ENCODE measurements around the gene SLC25A43.
"Not testable (repeated sequence)": the region's sequence is repeated elsewhere in the genome, so short reads cannot be mapped to it uniquely, and the experiment has no call there.

SLC25A43 gene

GRCh38 chrX:119423631-119424030 lies 24.5 kb downstream of the SLC25A43 start:
- TF ChIP-seq CTCF (IDR thresholded peaks at IDR 0.05; ENCODE audit: extremely low read depth, missing control alignments), result no peak
- DNase-seq (ENCODE audit: low spot score), result no peak

- no peak for DNase-seq (ENCODE audit: low spot score)
- no peak for TF ChIP-seq CTCF (IDR thresholded peaks at IDR 0.05; ENCODE audit: extremely low read depth, missing control alignments)
Observed at GRCh38 chrX:119424999-119425398, 25.9 kb downstream of the SLC25A43 start.

GRCh38 chrX:119427024-119427794 lies 28.1 kb downstream of the SLC25A43 start:
- peak; percentile 38 for DNase-seq (ENCODE audit: low spot score)
- no peak for TF ChIP-seq CTCF (IDR thresholded peaks at IDR 0.05; ENCODE audit: extremely low read depth, missing control alignments)

- no peak for DNase-seq (ENCODE audit: low spot score)
- TF ChIP-seq CTCF (IDR thresholded peaks at IDR 0.05; ENCODE audit: extremely low read depth, missing control alignments), result no peak
Observed at GRCh38 chrX:119427795-119428185, 28.7 kb downstream of the SLC25A43 start.

- no peak for TF ChIP-seq CTCF (IDR thresholded peaks at IDR 0.05; ENCODE audit: extremely low read depth, missing control alignments)
- no peak for DNase-seq (ENCODE audit: low spot score)
Observed at GRCh38 chrX:119429471-119429870, 30.3 kb downstream of the SLC25A43 start.

- not testable (repeated sequence) for DNase-seq (ENCODE audit: low spot score)
Observed at GRCh38 chrX:119441295-119441694, 42.2 kb downstream of the SLC25A43 start.

- no peak for DNase-seq (ENCODE audit: low spot score)
- no peak for TF ChIP-seq CTCF (IDR thresholded peaks at IDR 0.05; ENCODE audit: extremely low read depth, missing control alignments)
Observed at GRCh38 chrX:119442286-119442685, 43.1 kb downstream of the SLC25A43 start.

- no peak for DNase-seq (ENCODE audit: low spot score)
- no peak for TF ChIP-seq CTCF (IDR thresholded peaks at IDR 0.05; ENCODE audit: extremely low read depth, missing control alignments)
Observed at GRCh38 chrX:119453202-119453601, 54.1 kb downstream of the SLC25A43 start.

All from GM20000 (cell line).